ENCODE data around the gene IKZF2. TPM values are rescaled to one million over a fixed set of nuclear protein-coding genes. Genes with fewer than 3 reads are reported as not detected.

The IKZF2 gene
- total and polyA plus RNA-seq, 2 donors (not counting 3 experiments of a cell fraction or from before 2014, with no cell fraction given), result 0.08 to 0.46 TPM

GRCh38 chr2:213187833-213188532 lies 36.6 kb upstream of the IKZF2 start:
- Histone ChIP-seq H3K4me3 (replicated peaks in 1 of 3; ENCODE audit: insufficient read depth in 1 of 3, low read depth in 1 of 3, low read length in 3 of 3) (no peak overlapping the region), H3K27ac (ENCODE audit: insufficient read depth, low read depth, low read length) (no peak overlapping the region), H4K20me1 (replicated peaks; ENCODE audit: control insufficient read depth, extremely low read depth, insufficient read depth, low read length) (no peaks in the 10 kb centered on the region), H3K27me3 (ENCODE audit: control insufficient read depth in 2 of 2, insufficient read depth in 2 of 2, low read length in 2 of 2) (no peaks in the 10 kb centered on the region), H3K4me2 (ENCODE audit: insufficient read depth, low read length) (no peak overlapping the region), H3K9ac (replicated peaks; ENCODE audit: extremely low read depth, insufficient read depth, low read length) (no peak overlapping the region), H2AFZ (ENCODE audit: low read depth, low read length) (no peak overlapping the region), H3K9me1 (replicated peaks; ENCODE audit: control insufficient read depth, extremely low read depth, insufficient read depth, low read length) (no peaks in the 10 kb centered on the region), H3K36me3 (ENCODE audit: control insufficient read depth in 2 of 2, extremely low read depth in 1 of 2, insufficient read depth in 2 of 2, low read length in 2 of 2) (no peaks in the 10 kb centered on the region), H3K4me1 (ENCODE audit: control insufficient read depth, extremely low read depth, insufficient read depth, low read length) (no peaks in the 10 kb centered on the region), H3K79me2 (ENCODE audit: control insufficient read depth, insufficient read depth, low read length) (no peaks in the 10 kb centered on the region), H3K9me3 (replicated peaks; ENCODE audit: control insufficient read depth, insufficient read depth, low read length) (no peaks in the 10 kb centered on the region)
- ChIA-PET POLR2A (no interaction called here), CTCF (no interaction called here)
- no TSS peak for BruUV-seq (replicated peaks)
- no peak for TF ChIP-seq FOS (IDR thresholded peaks at IDR 0.05; ENCODE audit: borderline replicate concordance, insufficient read depth, low read length)
- TF ChIP-seq POLR2AphosphoS5 (IDR thresholded peaks at IDR 0.05; ENCODE audit: insufficient read depth, low read depth, low read length), result no peak
- no peak for TF ChIP-seq POLR2A (IDR thresholded peaks at IDR 0.05; ENCODE audit: low read depth, low read length)
- TF ChIP-seq MAX (IDR thresholded peaks at IDR 0.05; ENCODE audit: insufficient read depth, insufficient read length), result no peak
- no peak for TF ChIP-seq GATA2 (IDR thresholded peaks at IDR 0.05; ENCODE audit: insufficient read depth, insufficient read length, low read depth, low read length)
- no peak for TF ChIP-seq CTCF (IDR thresholded peaks at IDR 0.05; ENCODE audit: extremely low read depth in 1 of 2, insufficient read depth in 1 of 2, low read depth in 1 of 2, low read length in 2 of 2)
- no peak for TF ChIP-seq MYC (IDR thresholded peaks at IDR 0.05; ENCODE audit: low read depth, low read length)
- TF ChIP-seq JUN (IDR thresholded peaks at IDR 0.05; ENCODE audit: borderline replicate concordance, insufficient read depth, insufficient read length, low read depth), result no peak
- no peak for TF ChIP-seq EZH2 (IDR thresholded peaks at IDR 0.05; ENCODE audit: borderline replicate concordance, low read depth, low read length, severe bottlenecking)
- intact Hi-C loops (cut with micrococcal nuclease) (no loop called here), dilution Hi-C loops (cut with MboI; ENCODE audit: extremely low pct_ligation_motif_present, low sequenced_read_pairs) (no loop called here)
- FAIRE-seq (no peak), DNase-seq (ENCODE audit: low read depth, low spot score) (no peak)

All from endothelial cell of umbilical vein (primary cell).